ENCODE data around the gene KCNC1. TPM values are rescaled to one million over a fixed set of nuclear protein-coding genes. Genes with fewer than 3 reads are reported as not detected.

The KCNC1 gene
- total and polyA plus RNA-seq, 2 of the 4 experiments (the other 2 are of a cell fraction): 0.03 TPM; not detected in 1

DNA sequence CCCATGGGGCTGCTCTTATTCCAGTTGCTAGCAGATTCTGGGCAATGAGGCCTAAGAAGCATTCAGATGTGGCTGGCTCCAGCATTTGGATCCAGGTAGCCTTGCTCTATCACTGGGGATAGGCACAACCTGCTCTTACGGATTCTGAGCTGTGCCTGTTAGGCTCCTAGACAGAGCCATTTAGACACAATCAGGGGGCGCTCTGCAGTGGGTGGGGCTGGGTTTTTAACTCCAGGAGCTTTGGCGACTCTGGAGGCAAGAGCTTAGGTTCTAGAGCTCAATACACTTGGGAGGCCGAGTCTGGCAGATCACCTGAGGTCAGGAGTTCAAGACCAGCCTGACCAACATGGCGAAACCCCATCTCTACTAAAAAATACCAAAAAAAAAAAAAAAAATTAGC, 32.0 kb downstream of the KCNC1 start:
- H3K27ac ChIP-seq (ENCODE audit: insufficient read depth, low read length): no peak overlapping the region
- H3K9me3 ChIP-seq (ENCODE audit: control insufficient read depth, insufficient read depth, low read length): no peaks in the 10 kb centered on the region
- no peaks in the 10 kb centered on the region for H3K4me1 ChIP-seq (ENCODE audit: control insufficient read depth, insufficient read depth, low read length)
- dilution Hi-C loops (cut with HindIII; ENCODE audit: low sequenced_read_pairs, unreplicated experiment) (no loop called here), in situ Hi-C loops (cut with MboI; ENCODE audit: low sequenced_read_pairs) (no loop called here), intact Hi-C loops (cut with micrococcal nuclease) (no loop called here)
- H2AK5ac ChIP-seq (ENCODE audit: low read depth, low read length): no peak overlapping the region
- no peak overlapping the region for H3K4me3 ChIP-seq (ENCODE audit: insufficient read depth, low read depth, low read length)
- H4K20me1 ChIP-seq (ENCODE audit: insufficient read depth, low read length): no peaks in the 10 kb centered on the region
- DNase-seq (no peak), ATAC-seq (ENCODE audit: low read depth) (no peak)
- ChIA-PET CTCF (interaction anchor here (1.1 kb wide), 1 partner anchor 36 kb away, joined by 3 read pairs; no protein-coding TSS in a partner anchor), POLR2A (ENCODE audit: unreplicated experiment) (no interaction called here)
- no peak overlapping the region for H3K14ac ChIP-seq (replicated peaks; ENCODE audit: low read depth, low read length)
- H3K23ac ChIP-seq (ENCODE audit: low read depth, low read length): no peak overlapping the region
- no peak overlapping the region for H3K4me2 ChIP-seq (ENCODE audit: low read depth, low read length)
- no peak overlapping the region for H2BK120ac ChIP-seq (ENCODE audit: low read depth, low read length)
- no peak overlapping the region for H2BK20ac ChIP-seq (ENCODE audit: low read depth, low read length)
- no peak overlapping the region for H2AK9ac ChIP-seq (replicated peaks; ENCODE audit: low read depth, low read length, poor library complexity)
- no peak overlapping the region for H4K91ac ChIP-seq (ENCODE audit: insufficient read depth, low read depth, low read length)
- H2AFZ ChIP-seq (replicated peaks; ENCODE audit: low read length, poor library complexity): no peak overlapping the region
- H2BK5ac ChIP-seq (ENCODE audit: low read depth, low read length, poor library complexity, severe bottlenecking): no peak overlapping the region
- H3K36me3 ChIP-seq (ENCODE audit: control insufficient read depth, insufficient read depth, low read length): no peaks in the 10 kb centered on the region
- WGBS, 2 experiments (ENCODE audit: extremely low coverage in 2 of 2, insufficient read length in 1 of 2): 100% methylated on average over 1 of the region's 5 CpGs; no CpG with 5 or more reads in 1 of the 2 experiments
- H3K4ac ChIP-seq (ENCODE audit: low read depth, low read length): no peak overlapping the region
- H4K5ac ChIP-seq (ENCODE audit: low read depth, low read length): no peak overlapping the region
- no peaks in the 10 kb centered on the region for H3K9me1 ChIP-seq (ENCODE audit: insufficient read depth, low read length)
- H3K9ac ChIP-seq (ENCODE audit: low read depth, low read length): no peak overlapping the region
- H3K56ac ChIP-seq (ENCODE audit: extremely low read depth, insufficient read depth, low read length): no peak overlapping the region
- no peak overlapping the region for H4K8ac ChIP-seq (ENCODE audit: low read depth in 2 of 2, low read length in 2 of 2)
- H3K79me1 ChIP-seq (ENCODE audit: low read depth in 1 of 2, low read length in 2 of 2): no peaks in the 10 kb centered on the region
- H3K27me3 ChIP-seq (ENCODE audit: control insufficient read depth, insufficient read depth, low read length): peaks cover 6% of the 10 kb centered on the region; the same call in 1 of the 2 replicates
- BruUV-seq (replicated peaks): no TSS peak
- no peak overlapping the region for H2BK15ac ChIP-seq (ENCODE audit: low read depth, low read length)
- H3K18ac ChIP-seq (ENCODE audit: low read depth, low read length): no peak overlapping the region
- TF ChIP-seq MAZ (IDR thresholded peaks at IDR 0.05; ENCODE audit: borderline replicate concordance, low read depth, low read length): no peak
- TF ChIP-seq, protein P1, sequence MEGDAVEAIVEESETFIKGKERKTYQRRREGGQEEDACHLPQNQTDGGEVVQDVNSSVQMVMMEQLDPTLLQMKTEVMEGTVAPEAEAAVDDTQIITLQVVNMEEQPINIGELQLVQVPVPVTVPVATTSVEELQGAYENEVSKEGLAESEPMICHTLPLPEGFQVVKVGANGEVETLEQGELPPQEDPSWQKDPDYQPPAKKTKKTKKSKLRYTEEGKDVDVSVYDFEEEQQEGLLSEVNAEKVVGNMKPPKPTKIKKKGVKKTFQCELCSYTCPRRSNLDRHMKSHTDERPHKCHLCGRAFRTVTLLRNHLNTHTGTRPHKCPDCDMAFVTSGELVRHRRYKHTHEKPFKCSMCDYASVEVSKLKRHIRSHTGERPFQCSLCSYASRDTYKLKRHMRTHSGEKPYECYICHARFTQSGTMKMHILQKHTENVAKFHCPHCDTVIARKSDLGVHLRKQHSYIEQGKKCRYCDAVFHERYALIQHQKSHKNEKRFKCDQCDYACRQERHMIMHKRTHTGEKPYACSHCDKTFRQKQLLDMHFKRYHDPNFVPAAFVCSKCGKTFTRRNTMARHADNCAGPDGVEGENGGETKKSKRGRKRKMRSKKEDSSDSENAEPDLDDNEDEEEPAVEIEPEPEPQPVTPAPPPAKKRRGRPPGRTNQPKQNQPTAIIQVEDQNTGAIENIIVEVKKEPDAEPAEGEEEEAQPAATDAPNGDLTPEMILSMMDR (conservative IDR thresholded peaks at IDR 0.05; ENCODE audit: low read depth, low read length): no peak
- TF ChIP-seq RAD21 (IDR thresholded peaks at IDR 0.05; ENCODE audit: low read length): no peak
- no peak for TF ChIP-seq CEBPB (IDR thresholded peaks at IDR 0.05; ENCODE audit: low read depth, low read length)
- no peak for TF ChIP-seq MXI1 (IDR thresholded peaks at IDR 0.05; ENCODE audit: borderline replicate concordance, low read depth, low read length)
- TF ChIP-seq SMC3 (IDR thresholded peaks at IDR 0.05; ENCODE audit: low read depth, low read length): no peak
- TF ChIP-seq RCOR1 (IDR thresholded peaks at IDR 0.05; ENCODE audit: insufficient replicate concordance, low read length): no peak
- TF ChIP-seq, protein P2, sequence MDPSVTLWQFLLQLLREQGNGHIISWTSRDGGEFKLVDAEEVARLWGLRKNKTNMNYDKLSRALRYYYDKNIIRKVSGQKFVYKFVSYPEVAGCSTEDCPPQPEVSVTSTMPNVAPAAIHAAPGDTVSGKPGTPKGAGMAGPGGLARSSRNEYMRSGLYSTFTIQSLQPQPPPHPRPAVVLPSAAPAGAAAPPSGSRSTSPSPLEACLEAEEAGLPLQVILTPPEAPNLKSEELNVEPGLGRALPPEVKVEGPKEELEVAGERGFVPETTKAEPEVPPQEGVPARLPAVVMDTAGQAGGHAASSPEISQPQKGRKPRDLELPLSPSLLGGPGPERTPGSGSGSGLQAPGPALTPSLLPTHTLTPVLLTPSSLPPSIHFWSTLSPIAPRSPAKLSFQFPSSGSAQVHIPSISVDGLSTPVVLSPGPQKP (IDR thresholded peaks at IDR 0.05; ENCODE audit: borderline replicate concordance, low read depth, low read length): no peak
- no peak for TF ChIP-seq NFE2L2 (IDR thresholded peaks at IDR 0.05; ENCODE audit: low read depth, low read length)
- TF ChIP-seq CHD1 (IDR thresholded peaks at IDR 0.05; ENCODE audit: low read depth, low read length): no peak
- TF ChIP-seq BHLHE40 (IDR thresholded peaks at IDR 0.05; ENCODE audit: low read depth, low read length): no peak
- TF ChIP-seq, protein P3, sequence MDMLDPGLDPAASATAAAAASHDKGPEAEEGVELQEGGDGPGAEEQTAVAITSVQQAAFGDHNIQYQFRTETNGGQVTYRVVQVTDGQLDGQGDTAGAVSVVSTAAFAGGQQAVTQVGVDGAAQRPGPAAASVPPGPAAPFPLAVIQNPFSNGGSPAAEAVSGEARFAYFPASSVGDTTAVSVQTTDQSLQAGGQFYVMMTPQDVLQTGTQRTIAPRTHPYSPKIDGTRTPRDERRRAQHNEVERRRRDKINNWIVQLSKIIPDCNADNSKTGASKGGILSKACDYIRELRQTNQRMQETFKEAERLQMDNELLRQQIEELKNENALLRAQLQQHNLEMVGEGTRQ (IDR thresholded peaks at IDR 0.05; ENCODE audit: low read depth, low read length): no peak
- no peak for TF ChIP-seq FOS (IDR thresholded peaks at IDR 0.05; ENCODE audit: low read depth, low read length)
- no peak for TF ChIP-seq RFX5 (IDR thresholded peaks at IDR 0.05; ENCODE audit: low read depth, low read length)
- no peak for TF ChIP-seq MAFK (IDR thresholded peaks at IDR 0.05; ENCODE audit: low read depth, low read length)
- TF ChIP-seq POLR2A (IDR thresholded peaks at IDR 0.05; ENCODE audit: low read depth, low read length): no peak
